GM10266 (cell line): ENCODE measurements around the gene KDELR1.
"Not testable (repeated sequence)": the region's sequence is repeated elsewhere in the genome, so short reads cannot be mapped to it uniquely, and the experiment has no call there.

Source experiments
- DNase-seq: peaks from one replicate; pipeline ENCODE4 v3.0.0; 2012; ENCODE audit errors: extremely low spot score
- TF ChIP-seq, protein P1 (sequence below): IDR thresholded peaks from 2 replicates; pipeline ENCODE4 v1.5.1; 2012; ENCODE audit warnings: mild to moderate bottlenecking, low read depth; ENCODE audit not compliant: control insufficient read depth, insufficient read depth; ENCODE audit errors: missing control alignments

Gene KDELR1

DNA sequence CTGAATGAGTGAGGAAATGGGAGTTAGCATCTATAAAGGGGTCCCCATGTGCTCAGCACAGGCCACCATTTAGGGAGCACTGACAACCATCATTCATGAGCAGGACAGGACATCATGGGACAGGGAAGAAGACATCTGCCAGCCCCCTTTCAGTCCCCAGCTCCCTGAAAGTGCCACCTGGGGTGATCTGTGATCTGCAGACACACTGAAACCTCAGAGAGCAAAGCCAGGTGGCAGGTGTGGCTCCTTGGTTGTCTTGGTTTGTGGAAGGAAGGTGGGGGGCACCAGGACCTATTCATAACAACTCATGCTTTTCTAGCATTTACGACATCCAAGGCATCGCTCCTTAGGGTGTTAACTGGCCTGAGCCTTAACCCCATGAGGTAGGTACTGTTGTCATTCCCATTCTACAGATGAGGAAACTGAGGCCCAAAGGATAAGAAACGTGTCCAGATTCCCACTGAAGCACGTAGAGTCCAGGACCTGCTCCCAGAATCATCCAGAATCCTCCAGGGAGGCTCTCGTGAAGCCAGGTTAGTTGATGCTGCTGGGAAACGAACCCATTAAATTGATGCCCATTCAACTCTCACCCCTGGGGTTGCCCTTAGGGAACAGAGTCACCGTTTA, 5.8 kb downstream of the KDELR1 start:
- TF ChIP-seq, protein P1, sequence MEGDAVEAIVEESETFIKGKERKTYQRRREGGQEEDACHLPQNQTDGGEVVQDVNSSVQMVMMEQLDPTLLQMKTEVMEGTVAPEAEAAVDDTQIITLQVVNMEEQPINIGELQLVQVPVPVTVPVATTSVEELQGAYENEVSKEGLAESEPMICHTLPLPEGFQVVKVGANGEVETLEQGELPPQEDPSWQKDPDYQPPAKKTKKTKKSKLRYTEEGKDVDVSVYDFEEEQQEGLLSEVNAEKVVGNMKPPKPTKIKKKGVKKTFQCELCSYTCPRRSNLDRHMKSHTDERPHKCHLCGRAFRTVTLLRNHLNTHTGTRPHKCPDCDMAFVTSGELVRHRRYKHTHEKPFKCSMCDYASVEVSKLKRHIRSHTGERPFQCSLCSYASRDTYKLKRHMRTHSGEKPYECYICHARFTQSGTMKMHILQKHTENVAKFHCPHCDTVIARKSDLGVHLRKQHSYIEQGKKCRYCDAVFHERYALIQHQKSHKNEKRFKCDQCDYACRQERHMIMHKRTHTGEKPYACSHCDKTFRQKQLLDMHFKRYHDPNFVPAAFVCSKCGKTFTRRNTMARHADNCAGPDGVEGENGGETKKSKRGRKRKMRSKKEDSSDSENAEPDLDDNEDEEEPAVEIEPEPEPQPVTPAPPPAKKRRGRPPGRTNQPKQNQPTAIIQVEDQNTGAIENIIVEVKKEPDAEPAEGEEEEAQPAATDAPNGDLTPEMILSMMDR, result no peak
- DNase-seq, result no peak

DNA sequence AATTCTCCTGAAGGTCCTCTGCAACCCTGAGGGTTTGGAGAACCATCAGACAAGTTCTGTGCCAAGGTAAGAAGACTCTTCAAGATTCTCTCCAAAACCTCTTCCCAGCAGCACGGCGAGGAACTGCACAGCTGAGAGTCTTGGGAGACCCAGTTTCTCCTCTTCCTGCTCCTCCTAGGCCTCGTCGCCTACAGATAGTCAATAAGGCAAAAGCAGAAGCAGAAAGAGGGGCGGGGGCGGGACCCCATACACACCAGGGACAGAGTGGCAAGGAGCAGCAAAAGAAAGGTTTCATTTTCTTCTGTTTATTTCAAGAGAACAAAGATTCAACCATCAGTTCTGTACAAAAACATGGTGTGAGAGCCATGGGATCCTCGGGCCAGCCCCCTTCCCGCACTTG, 9.1 kb downstream of the KDELR1 start:
- no peak for DNase-seq
- TF ChIP-seq, protein P1, result no peak

DNA sequence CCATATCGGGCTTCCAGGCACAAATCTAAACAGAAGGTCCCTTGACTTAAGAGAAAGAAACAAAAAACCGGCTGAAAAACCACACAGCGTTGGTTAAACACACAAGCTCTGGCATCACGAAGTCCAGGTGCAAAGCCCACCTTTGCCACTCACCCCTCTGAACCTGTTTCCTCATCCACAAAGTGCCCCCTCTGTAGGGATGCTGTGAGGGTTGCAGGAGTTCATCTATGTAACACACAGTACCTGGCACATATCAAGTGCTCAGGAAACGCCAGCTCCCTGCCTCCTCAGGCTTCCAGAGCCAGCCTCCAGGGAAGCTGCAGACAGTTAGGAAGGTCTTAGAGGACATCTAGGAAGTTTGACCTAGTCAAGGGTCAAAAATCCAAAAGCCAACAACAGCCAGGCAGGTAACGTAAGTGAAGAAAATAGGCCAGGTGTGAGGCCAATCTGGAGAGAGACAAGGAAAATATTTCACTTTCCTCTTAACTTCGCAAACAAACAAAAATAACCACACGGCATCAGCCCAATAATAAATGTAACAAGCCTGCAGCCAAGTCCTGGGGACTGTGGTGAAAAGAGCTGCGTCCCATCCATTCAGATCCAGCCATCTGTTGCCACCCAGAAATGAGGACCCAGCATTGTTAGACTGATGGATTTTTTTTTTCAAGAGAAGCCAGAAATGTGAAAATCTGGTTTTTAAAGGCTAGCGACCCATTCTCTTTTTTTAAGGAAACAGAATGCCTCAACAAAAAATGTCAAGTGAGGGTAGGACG, 10.0 kb downstream of the KDELR1 start:
- TF ChIP-seq, protein P1, result no peak
- DNase-seq, result no peak

DNA sequence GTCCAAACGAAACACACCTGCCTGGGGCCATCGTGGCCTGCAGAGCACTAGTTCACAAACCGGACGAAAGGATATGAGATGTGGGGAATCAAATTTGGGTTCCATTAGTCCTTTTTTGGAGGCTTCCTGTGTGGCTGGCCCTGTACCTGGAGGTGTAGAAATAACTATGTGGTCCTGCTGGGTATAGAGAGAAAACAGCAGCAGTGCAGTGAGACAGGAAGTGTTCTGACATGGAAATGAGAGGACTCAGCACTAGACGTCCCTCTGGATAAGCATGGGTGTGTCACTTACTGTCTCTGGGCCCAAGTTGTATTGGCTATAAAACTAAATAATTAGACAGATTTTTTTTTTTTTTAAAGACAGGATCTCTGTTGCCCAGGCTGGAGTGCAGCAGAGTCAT, 12.3 kb downstream of the KDELR1 start:
- DNase-seq, result no peak
- TF ChIP-seq, protein P1, result no peak

DNA sequence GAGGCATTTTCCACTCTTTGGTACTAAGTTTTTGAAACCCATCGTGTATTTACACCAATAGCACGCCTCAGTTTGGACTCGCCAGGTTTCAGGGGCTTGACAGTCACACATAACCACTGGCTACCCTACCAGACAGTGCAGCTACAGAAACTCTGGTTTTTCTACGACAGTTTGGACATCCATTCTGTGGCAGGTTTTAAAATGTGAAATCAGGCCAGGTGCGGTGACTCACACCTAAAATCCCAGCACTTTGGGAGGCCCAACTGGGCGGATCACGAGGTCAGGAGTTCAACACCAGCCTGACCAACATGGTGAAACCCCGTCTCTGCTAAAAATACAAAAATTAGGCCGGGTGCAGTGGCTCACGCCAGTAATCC, 13.2 kb downstream of the KDELR1 start:
- no peak for DNase-seq
- TF ChIP-seq, protein P1, result no peak

DNA sequence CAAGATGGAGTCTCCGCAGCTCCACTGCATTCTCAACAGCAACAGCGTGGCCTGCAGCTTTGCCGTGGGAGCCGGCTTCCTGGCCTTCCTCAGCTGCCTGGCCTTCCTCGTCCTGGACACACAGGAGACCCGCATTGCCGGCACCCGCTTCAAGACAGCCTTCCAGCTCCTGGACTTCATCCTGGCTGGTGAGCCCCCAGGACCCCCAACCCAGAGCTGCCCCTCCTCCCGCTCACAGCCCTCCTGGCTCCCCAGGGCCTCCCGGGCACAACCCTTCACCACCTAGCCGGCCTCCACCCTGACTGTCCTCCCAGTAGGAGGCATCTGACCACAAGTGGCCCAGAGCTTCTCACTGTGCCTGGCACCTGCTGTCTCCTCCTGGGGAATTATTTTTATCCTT, 17.8 kb downstream of the KDELR1 start:
- DNase-seq, result no peak
- TF ChIP-seq, protein P1, result no peak

DNA sequence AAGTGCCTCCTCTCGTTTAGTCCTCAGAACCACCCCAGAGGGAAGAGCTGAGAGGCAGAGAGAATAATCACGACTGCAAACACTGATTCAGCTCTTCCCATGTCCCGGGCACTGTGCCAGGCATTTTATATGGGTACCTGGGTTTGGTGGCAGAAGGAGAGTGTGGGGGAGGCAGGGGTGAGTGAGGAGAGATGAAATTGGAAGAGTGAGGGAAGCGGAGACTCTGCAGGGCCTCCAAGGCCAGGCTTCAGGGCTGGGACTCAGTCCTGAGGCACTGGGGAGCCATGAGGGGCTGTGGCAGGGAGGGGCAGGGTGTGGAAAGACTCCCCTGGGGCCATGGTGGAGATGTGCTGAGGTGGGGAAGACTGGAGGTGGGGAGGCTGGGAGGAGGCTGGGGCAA, 18.4 kb downstream of the KDELR1 start:
- TF ChIP-seq, protein P1, result no peak
- no peak for DNase-seq

DNA sequence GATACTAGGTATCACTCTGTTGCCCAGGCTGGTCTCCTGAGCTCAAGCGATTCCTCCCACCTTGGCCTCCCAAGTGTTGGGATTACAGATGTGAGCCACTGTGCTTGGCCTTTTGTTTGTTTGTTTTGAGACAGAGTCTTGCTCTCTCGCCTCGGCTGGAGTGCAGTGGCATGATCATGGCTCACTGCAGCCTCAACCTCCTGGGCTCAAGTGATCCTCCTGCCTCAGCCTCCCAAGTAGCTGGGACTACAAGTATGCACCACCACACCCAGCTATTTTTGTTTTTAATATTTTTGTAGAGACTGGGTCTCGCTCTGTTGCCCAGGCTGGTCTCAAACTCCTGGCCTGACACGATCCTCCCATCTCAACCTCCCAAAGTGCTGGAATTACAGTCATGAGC, 19.6 kb downstream of the KDELR1 start:
- DNase-seq, result not testable (repeated sequence)
